ENCODE data around the gene FAM151B.

- TF ChIP-seq CTCF (IDR thresholded peaks at IDR 0.05; ENCODE audit: insufficient read depth, low read length, poor library complexity, severe bottlenecking) (no peak), EZH2phosphoT487 (conservative IDR thresholded peaks at IDR 0.05; ENCODE audit: low read length) (no peak)
These were observed 28.9 kb downstream of the FAM151B start for GRCh38 chr5:80516826-80517225.

Data from SU-DHL-6 (cell line).